HepG2 (cell line): ENCODE measurements around the gene SP6. TPM values are rescaled to one million over a fixed set of nuclear protein-coding genes. Genes with fewer than 3 reads are reported as not detected.
A peak's percentile ranks its signal among the peaks of the same experiment; 100 is the strongest.

Source experiments
- AGO2 ChIP-seq: fragments of 200-400 bp; formaldehyde crosslinking; optimal IDR thresholded peaks from 2 replicates; pipeline ENCODE3; 2017; ENCODE audit warnings: mild to moderate bottlenecking, low read depth, low read length, moderate library complexity
- CCDC6 ChIP-seq: sonication (generic); formaldehyde crosslinking; IDR thresholded peaks from 2 replicates; pipeline ENCODE4 v1.8.1; 2022; ENCODE audit warnings: mild to moderate bottlenecking, missing genetic modification reagents, moderate library complexity
- HDAC1 ChIP-seq: sonication (generic); formaldehyde crosslinking; IDR thresholded peaks from 2 replicates; pipeline ENCODE4 v1.5.1; 2020; ENCODE audit warnings: mild to moderate bottlenecking, missing genetic modification reagents
- HINFP ChIP-seq: sonication (generic); formaldehyde crosslinking; IDR thresholded peaks from 2 replicates; pipeline ENCODE4 v1.4.0; 2020; ENCODE audit warnings: low read depth, mild to moderate bottlenecking, missing genetic modification reagents
- HNRNPH1 ChIP-seq: fragments of 200-400 bp; formaldehyde crosslinking; optimal IDR thresholded peaks from 2 replicates; pipeline ENCODE3; 2017; ENCODE audit warnings: mild to moderate bottlenecking, low read depth, low read length
- IKZF4 ChIP-seq: sonication (generic); formaldehyde crosslinking; IDR thresholded peaks from 2 replicates; pipeline ENCODE4 v1.5.1; 2020; ENCODE audit warnings: borderline replicate concordance, mild to moderate bottlenecking, low read depth, missing genetic modification reagents; ENCODE audit errors: not compliant biosample characterization
- POLR2A ChIP-seq, 2 experiments: IDR thresholded peaks; 2 replicates each; pipeline ENCODE4 v1.6.1; 2011; ENCODE audit warnings: low read depth in 2 of 2, low read length in 2 of 2, mild to moderate bottlenecking in 1 of 2, moderate library complexity in 1 of 2; ENCODE audit not compliant: insufficient read depth in 1 of 2
- RBFOX2 ChIP-seq: fragments of 200-400 bp; formaldehyde crosslinking; IDR thresholded peaks from 2 replicates; pipeline ENCODE4 v1.6.1; 2017; ENCODE audit warnings: low read depth, mild to moderate bottlenecking, low read length
- TCF7 ChIP-seq: sonication (generic); IDR thresholded peaks from 2 replicates; pipeline ENCODE4 v1.6.1; 2016; ENCODE audit warnings: antibody characterized with exemption, low read depth
- YEATS4 ChIP-seq: sonication (generic); formaldehyde crosslinking; IDR thresholded peaks from 2 replicates; pipeline ENCODE4 v1.4.0; 2020; ENCODE audit warnings: missing genetic modification reagents, borderline replicate concordance
- ZFP41 ChIP-seq: sonication (generic); formaldehyde crosslinking; IDR thresholded peaks from 2 replicates; pipeline ENCODE4 v1.4.0; 2020; ENCODE audit warnings: mild to moderate bottlenecking, missing genetic modification reagents, borderline replicate concordance
- ZNF484 ChIP-seq: sonication (generic); formaldehyde crosslinking; IDR thresholded peaks from 2 replicates; pipeline ENCODE4 v1.5.1; 2020; ENCODE audit warnings: mild to moderate bottlenecking, low read depth, missing genetic modification reagents, borderline replicate concordance
- ZNF580 ChIP-seq: IDR thresholded peaks from 2 replicates; pipeline ENCODE4 v1.6.1; 2016; ENCODE audit warnings: low read depth, borderline replicate concordance
- polyA plus RNA-seq, 8 experiments: library from polyadenylated mRNA; depleted of rRNA in 3 of 8; stranded (reverse) in 7 of 8; unstranded in 1 of 8; fragments of >200 nt; fragmentation: Illumina TruSeq in 4 of 8; extraction: Trizol in 4 of 8; gene quantifications; 2 replicates each; pipeline versions ENCODE4 v1.2.1 to v1.2.3, GENCODE V29; 2011 to 2016; ENCODE audit warnings: low read depth in 4 of 8, missing spikeins in 1 of 8, mixed read lengths in 1 of 8; ENCODE audit not compliant: insufficient read depth in 1 of 8
- total RNA-seq, 5 experiments: library from RNA; depleted of rRNA; stranded (reverse); fragments of >200 nt; fragmentation: Illumina TruSeq; extraction: Trizol; gene quantifications; 2 replicates each; pipeline ENCODE4 v1.2.3, GENCODE V29; 2016; ENCODE audit warnings: low read depth in 1 of 5
- TF ChIP-seq, protein P1 (sequence below): sonication (generic); formaldehyde crosslinking; conservative IDR thresholded peaks from 2 replicates; pipeline ENCODE4 v1.8.0; 2022; ENCODE audit warnings: missing genetic modification reagents
- TF ChIP-seq, protein P2 (sequence below): sonication (generic); formaldehyde crosslinking; IDR thresholded peaks from 2 replicates; pipeline ENCODE4 v1.5.0; 2020; ENCODE audit warnings: mild to moderate bottlenecking, missing genetic modification reagents
- TF ChIP-seq, protein P3 (sequence below): sonication (generic); formaldehyde crosslinking; IDR thresholded peaks from 2 replicates; pipeline ENCODE4 v1.4.0; 2020; ENCODE audit warnings: missing genetic modification reagents, borderline replicate concordance
- TF ChIP-seq, protein P4 (sequence below): sonication (generic); formaldehyde crosslinking; IDR thresholded peaks from 2 replicates; pipeline ENCODE4 v1.4.0; 2020; ENCODE audit warnings: missing genetic modification reagents, mild to moderate bottlenecking, borderline replicate concordance

Gene SP6
- total and polyA plus RNA-seq, 2 of the 13 experiments (the other 11 are each of a cell fraction or from before 2014, with no cell fraction given): 0.07 TPM

DNA sequence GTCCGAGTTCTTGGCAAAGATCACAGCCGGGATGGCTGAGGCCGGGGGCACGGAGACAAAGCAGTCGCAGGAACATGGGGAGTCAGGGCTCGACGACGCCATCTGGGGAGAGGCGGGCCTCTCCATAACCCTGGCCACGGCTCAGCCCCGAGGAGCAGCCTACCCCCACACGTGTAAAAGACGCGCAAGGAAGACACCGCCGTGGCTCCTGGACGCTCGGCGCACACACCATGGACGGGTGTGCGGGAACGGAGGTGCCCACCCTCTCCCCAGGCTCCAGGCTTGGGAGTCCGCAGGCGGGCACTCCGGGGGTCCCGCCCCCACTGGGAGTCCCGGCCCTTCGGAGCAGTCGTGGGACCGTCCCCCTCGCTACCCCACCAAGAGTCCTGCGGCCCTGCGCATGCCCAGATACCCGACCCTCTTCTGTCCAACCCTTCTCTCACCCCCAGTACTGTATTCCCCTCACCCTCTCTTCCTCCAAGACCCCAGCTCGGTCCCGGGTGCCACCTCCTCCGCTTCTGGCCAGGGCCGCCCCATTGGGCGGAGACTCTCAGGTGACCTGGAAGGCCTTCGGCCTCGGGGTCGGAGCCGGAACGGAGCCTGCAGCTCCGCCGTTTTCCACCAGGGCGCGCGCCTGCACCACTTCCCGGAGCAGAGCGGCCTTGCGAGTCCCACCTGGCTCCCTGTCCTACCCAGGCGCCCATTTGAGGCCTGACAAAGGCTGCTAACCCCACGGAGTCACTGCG lies 10.0 kb downstream of the SP6 start, which contains the start of gene SCRN2 (continued):
- TF ChIP-seq HINFP (CRISPR knock-in tag) (no peak; the same call in 1 of the 2 replicates), CCDC6 (no peak), HDAC1 (CRISPR knock-in tag) (peak; percentile 87), IKZF4 (CRISPR knock-in tag) (peak; percentile 60), RBFOX2 (peak; percentile 82), TCF7 (no peak), ZNF580 (CRISPR knock-in tag) (peak; percentile 77; the same call in 1 of the 2 replicates), HNRNPH1 (peak; percentile 72), AGO2 (peak; percentile 68), ZNF484 (CRISPR knock-in tag) (0 out of 2 replicates have a peak, but pooled peaks have one; percentile 48), YEATS4 (CRISPR knock-in tag) (peak; percentile 58), POLR2A (IDR thresholded peaks at IDR 0.05; ENCODE audit: insufficient read depth in 1 of 2, low read depth in 2 of 2, low read length in 2 of 2) (peak; percentile 40 to 78; a peak in 3 of 4 replicates), ZFP41 (CRISPR knock-in tag) (no peak)
- TF ChIP-seq, protein P1, sequence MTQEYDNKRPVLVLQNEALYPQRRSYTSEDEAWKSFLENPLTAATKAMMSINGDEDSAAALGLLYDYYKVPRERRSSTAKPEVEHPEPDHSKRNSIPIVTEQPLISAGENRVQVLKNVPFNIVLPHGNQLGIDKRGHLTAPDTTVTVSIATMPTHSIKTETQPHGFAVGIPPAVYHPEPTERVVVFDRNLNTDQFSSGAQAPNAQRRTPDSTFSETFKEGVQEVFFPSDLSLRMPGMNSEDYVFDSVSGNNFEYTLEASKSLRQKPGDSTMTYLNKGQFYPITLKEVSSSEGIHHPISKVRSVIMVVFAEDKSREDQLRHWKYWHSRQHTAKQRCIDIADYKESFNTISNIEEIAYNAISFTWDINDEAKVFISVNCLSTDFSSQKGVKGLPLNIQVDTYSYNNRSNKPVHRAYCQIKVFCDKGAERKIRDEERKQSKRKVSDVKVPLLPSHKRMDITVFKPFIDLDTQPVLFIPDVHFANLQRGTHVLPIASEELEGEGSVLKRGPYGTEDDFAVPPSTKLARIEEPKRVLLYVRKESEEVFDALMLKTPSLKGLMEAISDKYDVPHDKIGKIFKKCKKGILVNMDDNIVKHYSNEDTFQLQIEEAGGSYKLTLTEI (CRISPR knock-in tag): no peak
- TF ChIP-seq, protein P2, sequence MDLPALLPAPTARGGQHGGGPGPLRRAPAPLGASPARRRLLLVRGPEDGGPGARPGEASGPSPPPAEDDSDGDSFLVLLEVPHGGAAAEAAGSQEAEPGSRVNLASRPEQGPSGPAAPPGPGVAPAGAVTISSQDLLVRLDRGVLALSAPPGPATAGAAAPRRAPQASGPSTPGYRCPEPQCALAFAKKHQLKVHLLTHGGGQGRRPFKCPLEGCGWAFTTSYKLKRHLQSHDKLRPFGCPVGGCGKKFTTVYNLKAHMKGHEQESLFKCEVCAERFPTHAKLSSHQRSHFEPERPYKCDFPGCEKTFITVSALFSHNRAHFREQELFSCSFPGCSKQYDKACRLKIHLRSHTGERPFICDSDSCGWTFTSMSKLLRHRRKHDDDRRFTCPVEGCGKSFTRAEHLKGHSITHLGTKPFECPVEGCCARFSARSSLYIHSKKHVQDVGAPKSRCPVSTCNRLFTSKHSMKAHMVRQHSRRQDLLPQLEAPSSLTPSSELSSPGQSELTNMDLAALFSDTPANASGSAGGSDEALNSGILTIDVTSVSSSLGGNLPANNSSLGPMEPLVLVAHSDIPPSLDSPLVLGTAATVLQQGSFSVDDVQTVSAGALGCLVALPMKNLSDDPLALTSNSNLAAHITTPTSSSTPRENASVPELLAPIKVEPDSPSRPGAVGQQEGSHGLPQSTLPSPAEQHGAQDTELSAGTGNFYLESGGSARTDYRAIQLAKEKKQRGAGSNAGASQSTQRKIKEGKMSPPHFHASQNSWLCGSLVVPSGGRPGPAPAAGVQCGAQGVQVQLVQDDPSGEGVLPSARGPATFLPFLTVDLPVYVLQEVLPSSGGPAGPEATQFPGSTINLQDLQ: no peak; the same call in 1 of the 2 replicates
- TF ChIP-seq, protein P3, sequence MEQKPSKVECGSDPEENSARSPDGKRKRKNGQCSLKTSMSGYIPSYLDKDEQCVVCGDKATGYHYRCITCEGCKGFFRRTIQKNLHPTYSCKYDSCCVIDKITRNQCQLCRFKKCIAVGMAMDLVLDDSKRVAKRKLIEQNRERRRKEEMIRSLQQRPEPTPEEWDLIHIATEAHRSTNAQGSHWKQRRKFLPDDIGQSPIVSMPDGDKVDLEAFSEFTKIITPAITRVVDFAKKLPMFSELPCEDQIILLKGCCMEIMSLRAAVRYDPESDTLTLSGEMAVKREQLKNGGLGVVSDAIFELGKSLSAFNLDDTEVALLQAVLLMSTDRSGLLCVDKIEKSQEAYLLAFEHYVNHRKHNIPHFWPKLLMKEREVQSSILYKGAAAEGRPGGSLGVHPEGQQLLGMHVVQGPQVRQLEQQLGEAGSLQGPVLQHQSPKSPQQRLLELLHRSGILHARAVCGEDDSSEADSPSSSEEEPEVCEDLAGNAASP: no peak; the same call in 1 of the 2 replicates
- TF ChIP-seq, protein P4, sequence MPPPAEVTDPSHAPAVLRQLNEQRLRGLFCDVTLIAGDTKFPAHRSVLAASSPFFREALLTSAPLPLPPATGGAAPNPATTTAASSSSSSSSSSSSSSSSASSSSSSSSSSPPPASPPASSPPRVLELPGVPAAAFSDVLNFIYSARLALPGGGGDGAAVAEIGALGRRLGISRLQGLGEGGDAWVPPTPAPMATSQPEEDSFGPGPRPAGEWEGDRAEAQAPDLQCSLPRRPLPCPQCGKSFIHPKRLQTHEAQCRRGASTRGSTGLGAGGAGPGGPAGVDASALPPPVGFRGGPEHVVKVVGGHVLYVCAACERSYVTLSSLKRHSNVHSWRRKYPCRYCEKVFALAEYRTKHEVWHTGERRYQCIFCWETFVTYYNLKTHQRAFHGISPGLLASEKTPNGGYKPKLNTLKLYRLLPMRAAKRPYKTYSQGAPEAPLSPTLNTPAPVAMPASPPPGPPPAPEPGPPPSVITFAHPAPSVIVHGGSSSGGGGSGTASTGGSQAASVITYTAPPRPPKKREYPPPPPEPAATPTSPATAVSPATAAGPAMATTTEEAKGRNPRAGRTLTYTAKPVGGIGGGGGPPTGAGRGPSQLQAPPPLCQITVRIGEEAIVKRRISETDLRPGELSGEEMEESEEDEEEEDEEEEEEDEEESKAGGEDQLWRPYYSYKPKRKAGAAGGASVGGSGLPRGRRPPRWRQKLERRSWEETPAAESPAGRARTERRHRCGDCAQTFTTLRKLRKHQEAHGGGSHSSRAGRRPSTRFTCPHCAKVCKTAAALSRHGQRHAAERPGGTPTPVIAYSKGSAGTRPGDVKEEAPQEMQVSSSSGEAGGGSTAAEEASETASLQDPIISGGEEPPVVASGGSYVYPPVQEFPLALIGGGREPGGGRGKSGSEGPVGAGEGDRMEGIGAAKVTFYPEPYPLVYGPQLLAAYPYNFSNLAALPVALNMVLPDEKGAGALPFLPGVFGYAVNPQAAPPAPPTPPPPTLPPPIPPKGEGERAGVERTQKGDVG: no peak
